T-helper 17 cell (primary cell): ENCODE measurements around the gene ZNF565. TPM values are rescaled to one million over a fixed set of nuclear protein-coding genes. Genes with fewer than 3 reads are reported as not detected.
"Not testable (repeated sequence)": the region's sequence is repeated elsewhere in the genome, so short reads cannot be mapped to it uniquely, and the experiment has no call there.

ENCODE experiments used
- ATAC-seq: fragments of 150-1000 bp; cut with Tn5 transposase; 2 replicates; pipeline ENCODE4 v1.10.0; 2021; ENCODE audit warnings: mild to moderate bottlenecking, moderate library complexity
- DNase-seq, 3 donors: peaks; one replicate each; pipeline versions ENCODE4 v3.0.0 to v3.0.0-alpha.2; 2020 to 2021
- H3K9me3 ChIP-seq: one replicate; pipeline ENCODE4 v1.7.0; 2013; ENCODE audit warnings: low read length, mild to moderate bottlenecking; ENCODE audit not compliant: control insufficient read depth, poor library complexity, severe bottlenecking
- H3K27ac Mint-ChIP-seq: one replicate; pipeline ENCODE4 v1.8.0; 2022; ENCODE audit warnings: mild to moderate bottlenecking, moderate library complexity, mixed read lengths
- H3K27me3 Mint-ChIP-seq: one replicate; pipeline ENCODE4 v1.8.0; 2022; ENCODE audit warnings: mixed read lengths
- H3K36me3 Mint-ChIP-seq: one replicate; pipeline ENCODE4 v1.8.0; 2022; ENCODE audit warnings: low read depth, mixed read lengths
- H3K4me1 Mint-ChIP-seq: one replicate; pipeline ENCODE4 v1.8.0; 2022; ENCODE audit warnings: mild to moderate bottlenecking, mixed read lengths
- H3K4me3 Mint-ChIP-seq: one replicate; pipeline ENCODE4 v1.8.0; 2022; ENCODE audit warnings: mild to moderate bottlenecking, moderate library complexity, mixed read lengths
- total RNA-seq, 4 donors: library from RNA in 2 of 4; stranded (reverse) in 2 of 4; gene quantifications; one replicate each; pipeline ENCODE4 v1.2.3 and lab custom pipeline; 2022 to 2026

ZNF565 gene
- total RNA-seq, 2 donors from 2014 or later = 9.3 to 9.4 TPM

DNA sequence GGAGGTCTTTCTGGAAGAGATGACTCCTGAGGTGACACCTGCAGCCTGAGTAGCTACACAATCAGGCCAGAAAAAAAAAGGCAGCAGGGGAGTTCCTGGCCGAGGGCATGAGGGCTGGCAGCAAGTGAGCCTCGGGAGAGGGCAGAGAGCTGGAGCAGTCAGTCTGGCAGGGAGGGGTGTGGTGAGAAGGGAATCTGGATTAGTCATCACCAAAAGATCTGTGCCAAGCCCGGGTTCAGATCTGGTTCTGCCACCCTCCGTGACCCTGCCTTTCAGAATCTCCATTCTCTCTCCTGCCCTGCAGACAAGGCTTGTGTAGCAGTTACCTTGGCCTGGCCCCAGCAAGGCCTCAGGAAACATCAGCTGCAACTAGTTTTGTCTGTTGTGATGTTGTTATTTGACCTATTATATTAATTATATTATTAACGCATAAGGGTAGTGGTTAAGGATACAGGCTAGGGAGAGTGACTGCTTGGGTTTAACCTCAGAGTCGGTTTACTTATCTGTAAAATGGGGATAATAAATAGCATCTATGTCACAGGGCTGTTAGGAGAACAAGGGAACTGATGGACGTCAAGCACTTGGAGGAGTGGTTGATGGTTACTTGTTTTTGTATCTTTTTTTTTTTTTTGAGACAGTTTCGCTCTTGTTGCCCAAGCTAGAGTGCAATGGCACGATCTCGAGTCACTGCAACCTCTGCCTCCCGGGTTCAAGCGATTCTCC, 77.3 kb downstream of the ZNF565 start:
- Mint-ChIP-seq H3K4me1 (peaks cover 19% of the 10 kb centered on the region), H3K4me3 (no peak overlapping the region), H3K27ac (peak overlapping the region; percentile 53), H3K27me3 (no peaks in the 10 kb centered on the region), H3K36me3 (no peaks in the 10 kb centered on the region)
- DNase-seq = no peak
- no peaks in the 10 kb centered on the region for H3K9me3 ChIP-seq
- ATAC-seq = no peak

- H3K4me3 Mint-ChIP-seq, H3K36me3 Mint-ChIP-seq, H3K27ac Mint-ChIP-seq, ATAC-seq, H3K27me3 Mint-ChIP-seq, H3K9me3 ChIP-seq, DNase-seq: not testable (repeated sequence)
- H3K4me1 Mint-ChIP-seq = peaks cover 16% of the 10 kb centered on the region
These were observed 79.6 kb downstream of the ZNF565 start for GRCh38 chr19:36134867-36135266.

Other genes starting within 250 kb of the ZNF565 start
- 1 to 10 TPM; 6.2 to 6.9 TPM for gene SDHAF1, start 219.5 kb downstream of the ZNF565 start, total RNA-seq
- 1 to 10 TPM; 1.8 to 2.0 TPM for gene SYNE4, start 205.9 kb downstream of the ZNF565 start, total RNA-seq
- 10 to 100 TPM; 33.3 to 34.2 TPM for gene ALKBH6, start 200.5 kb downstream of the ZNF565 start, total RNA-seq
- gene CLIP3, start 181.8 kb downstream of the ZNF565 start, total RNA-seq = 1 to 10 TPM; 3.8 TPM
- gene THAP8, start 160.4 kb downstream of the ZNF565 start, total RNA-seq = 1 to 10 TPM in 1 of 2 donors, under 1 TPM in 1; 0.60 to 1.8 TPM
- gene WDR62, start 159.8 kb downstream of the ZNF565 start, total RNA-seq = 1 to 10 TPM; 2.2 to 3.8 TPM
- gene OVOL3, start 103.5 kb downstream of the ZNF565 start, total RNA-seq = not detected
- 10 to 100 TPM; 26.4 to 28.2 TPM for gene POLR2I, start 99.8 kb downstream of the ZNF565 start, total RNA-seq
- 100 to 1,000 TPM; 127 to 131 TPM for gene TBCB, start 99.2 kb downstream of the ZNF565 start, total RNA-seq
- gene CAPNS1, start 74.6 kb downstream of the ZNF565 start, total RNA-seq = 100 to 1,000 TPM; 323 to 327 TPM
- not detected for gene COX7A1, start 62.2 kb downstream of the ZNF565 start, total RNA-seq
- 10 to 100 TPM; 23.8 to 29.5 TPM for gene ZNF146, start 441 bp upstream of the ZNF565 start, total RNA-seq
- gene ZFP14, start 164.5 kb upstream of the ZNF565 start, total RNA-seq = 1 to 10 TPM; 3.5 to 4.7 TPM
- gene ZFP82, start 204.0 kb upstream of the ZNF565 start, total RNA-seq = 1 to 10 TPM; 1.4 to 2.2 TPM